Measurements from ENCODE around the gene SLC2A6.

DNA sequence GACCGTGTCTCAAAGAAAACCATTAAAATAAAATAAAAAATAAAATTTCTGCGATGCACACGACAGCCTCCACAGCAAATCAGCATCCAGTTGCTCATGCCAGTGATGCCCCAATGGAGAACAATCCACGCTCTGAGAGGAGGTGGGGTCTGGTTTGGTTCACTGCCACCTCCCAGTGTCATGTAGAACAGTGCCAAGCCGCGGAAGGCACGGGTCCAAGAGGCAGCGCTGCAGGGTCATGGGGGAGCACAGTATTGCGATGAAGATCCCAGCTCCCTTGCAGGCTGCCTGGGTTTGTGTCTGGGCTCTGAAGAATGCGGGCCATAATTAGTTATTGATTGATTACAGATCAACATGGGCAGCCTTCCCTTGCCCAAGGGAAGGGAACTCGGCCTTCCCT, 25.2 kb downstream of the SLC2A6 start:
- TF ChIP-seq, protein P1, sequence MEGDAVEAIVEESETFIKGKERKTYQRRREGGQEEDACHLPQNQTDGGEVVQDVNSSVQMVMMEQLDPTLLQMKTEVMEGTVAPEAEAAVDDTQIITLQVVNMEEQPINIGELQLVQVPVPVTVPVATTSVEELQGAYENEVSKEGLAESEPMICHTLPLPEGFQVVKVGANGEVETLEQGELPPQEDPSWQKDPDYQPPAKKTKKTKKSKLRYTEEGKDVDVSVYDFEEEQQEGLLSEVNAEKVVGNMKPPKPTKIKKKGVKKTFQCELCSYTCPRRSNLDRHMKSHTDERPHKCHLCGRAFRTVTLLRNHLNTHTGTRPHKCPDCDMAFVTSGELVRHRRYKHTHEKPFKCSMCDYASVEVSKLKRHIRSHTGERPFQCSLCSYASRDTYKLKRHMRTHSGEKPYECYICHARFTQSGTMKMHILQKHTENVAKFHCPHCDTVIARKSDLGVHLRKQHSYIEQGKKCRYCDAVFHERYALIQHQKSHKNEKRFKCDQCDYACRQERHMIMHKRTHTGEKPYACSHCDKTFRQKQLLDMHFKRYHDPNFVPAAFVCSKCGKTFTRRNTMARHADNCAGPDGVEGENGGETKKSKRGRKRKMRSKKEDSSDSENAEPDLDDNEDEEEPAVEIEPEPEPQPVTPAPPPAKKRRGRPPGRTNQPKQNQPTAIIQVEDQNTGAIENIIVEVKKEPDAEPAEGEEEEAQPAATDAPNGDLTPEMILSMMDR (IDR thresholded peaks at IDR 0.05; ENCODE audit: insufficient read depth, low read length) = no peak
- no peak for TF ChIP-seq GABPA (IDR thresholded peaks at IDR 0.05; ENCODE audit: low read depth)

Measured in HL-60 (cell line).